ENCODE data around the gene RIGI.
A peak's percentile ranks its signal among the peaks of the same experiment; 100 is the strongest.
"Not testable (repeated sequence)": the region's sequence is repeated elsewhere in the genome, so short reads cannot be mapped to it uniquely, and the experiment has no call there.

RIGI gene

DNA sequence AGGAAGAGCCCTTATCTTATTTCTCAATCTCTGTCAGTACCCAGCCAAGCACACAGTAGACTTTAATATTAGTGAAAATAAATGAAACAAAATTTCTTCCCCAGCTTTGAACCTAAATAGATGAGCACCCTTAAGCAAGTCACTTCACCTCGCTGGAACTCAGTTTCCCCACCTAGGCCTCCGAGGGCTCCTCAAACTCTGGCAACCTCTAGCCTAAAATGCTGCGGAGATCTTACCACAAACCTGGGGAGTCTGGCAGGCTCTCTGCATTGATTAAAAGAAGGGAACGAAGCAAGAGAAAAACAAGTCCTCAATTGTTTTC is 326 bp downstream of the RIGI start:
- no peak for DNase-seq

DNA sequence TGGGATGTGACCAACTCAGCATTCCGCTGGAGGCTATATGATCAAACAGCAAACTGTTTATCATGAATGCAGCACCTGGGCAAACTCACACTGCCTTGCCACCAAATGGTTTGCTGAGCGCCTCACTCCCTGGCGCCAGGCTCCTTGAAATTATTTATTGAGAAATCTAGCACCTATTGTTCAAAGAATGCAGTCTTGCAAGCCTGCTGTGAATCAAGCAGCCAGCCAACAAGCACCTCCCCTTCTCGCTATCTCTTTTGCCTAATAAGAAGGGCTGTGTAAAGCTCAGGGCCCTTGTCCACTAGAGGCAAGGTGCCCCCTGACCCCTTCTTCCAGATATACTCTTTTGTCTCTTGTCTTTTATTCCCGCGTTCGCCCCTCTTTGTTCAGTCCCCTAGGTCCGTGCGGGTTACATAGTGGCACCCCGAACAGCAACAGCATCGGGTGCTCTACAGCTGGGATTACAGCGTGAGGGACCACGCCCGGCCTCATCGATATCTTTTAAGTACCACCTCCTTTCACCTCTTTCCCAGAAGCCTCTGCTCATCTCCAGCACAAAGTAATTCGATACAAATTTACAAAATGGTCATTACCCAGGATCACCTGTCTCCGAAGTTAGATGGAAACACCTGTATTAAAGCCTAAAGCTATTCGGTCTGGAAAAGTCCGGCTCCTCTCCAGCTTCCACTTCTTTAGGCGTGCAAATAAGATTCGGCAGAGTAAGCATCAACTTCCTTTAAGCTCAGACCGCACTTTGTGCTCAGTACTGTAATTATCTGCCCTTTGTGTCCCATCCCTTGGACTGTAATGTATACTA is 896 bp downstream of the RIGI start:
- DNase-seq = peak; percentile 26

DNA sequence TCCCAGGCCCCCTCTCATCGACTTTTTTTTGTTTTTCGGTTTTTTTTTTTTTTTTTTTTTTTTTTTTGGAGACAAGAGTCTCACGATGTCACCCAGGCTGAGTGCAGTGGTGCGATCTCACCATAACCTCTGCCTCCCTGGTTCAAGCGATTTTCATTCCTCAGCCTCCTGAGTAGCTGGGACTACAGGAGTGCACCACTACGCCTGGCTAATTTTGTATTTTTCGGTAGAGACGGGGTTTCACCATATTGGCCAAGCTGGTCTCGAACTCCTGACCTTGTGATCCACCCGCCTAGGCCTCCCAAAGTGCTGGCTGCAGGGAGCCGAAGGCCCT is 1.5 kb downstream of the RIGI start:
- DNase-seq = not testable (repeated sequence)

DNA sequence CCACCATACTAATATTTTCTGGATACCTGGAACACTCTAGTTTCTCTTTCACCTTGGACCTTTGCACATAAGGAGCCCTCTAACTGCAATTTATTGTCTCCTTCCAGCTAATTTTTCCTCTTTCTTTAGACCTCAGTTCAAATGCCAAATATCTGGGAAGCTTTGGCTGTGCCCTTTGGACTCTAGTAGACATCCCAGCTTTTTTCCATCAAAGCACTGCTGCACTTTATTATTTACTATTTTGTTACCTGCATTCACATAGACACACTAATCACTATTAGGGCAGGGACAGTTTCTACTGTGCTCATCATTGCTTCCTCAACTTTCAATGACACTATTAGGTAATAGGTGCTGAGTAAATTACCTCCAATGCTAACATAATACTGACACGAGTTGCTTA is 2.1 kb downstream of the RIGI start:
- no peak for DNase-seq

DNA sequence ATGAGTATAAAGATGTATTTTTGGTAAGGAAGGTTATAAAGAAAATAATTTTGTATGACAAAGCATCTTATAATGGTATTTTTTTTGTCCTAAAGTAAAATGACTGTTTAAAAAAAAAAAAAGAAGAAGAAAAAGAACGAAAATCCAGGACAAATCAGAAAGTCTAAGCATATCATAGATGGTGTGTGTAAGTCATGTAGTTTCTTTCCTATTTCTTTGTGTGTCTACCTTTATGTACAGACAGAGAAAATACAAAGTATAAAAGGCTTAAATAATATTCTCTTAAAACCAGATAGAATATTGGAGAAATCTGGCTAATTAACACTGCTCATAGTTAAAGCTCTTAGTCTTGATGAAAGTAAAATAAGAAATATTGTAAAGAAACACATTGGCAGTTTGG is 7.7 kb downstream of the RIGI start:
- DNase-seq = no peak

DNA sequence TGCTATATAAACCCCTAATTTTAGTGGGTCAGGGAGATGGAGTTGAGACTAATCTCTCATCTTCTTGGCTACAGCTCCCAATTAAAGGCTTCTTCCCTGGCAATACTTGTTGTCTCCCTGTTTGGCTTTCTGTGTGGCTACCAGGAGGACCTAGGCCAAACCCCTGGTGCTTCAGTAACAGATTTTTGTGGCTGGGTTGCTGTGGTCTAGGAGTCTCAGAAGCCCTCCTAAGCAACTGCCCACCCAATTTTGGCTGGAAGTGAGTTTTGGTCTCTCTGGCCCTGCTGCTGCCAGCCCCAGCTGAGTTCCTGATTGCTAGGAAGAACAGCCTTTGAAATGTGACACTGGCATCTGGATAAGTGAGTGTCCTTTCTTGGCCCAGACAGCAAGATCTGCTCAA is 9.8 kb downstream of the RIGI start:
- DNase-seq = no peak

DNA sequence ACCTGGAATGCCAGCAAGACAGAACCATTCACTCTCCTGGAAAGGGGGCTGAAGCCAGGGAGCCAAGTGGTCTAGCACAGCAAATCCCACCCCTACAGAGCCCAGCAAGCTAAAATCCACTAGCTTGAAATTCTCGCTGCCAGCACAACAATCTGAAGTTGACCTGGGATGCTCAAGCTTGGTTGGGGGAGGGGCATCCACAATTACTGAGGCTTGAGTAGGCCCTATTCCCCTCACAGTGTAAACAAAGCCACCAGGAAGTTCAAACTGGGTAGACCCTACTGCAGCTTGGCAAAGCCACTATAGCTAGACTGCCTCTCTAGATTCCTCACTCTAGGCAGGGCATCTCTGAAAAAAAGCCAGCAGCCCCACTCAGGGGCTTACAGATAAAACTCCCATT is 17.3 kb downstream of the RIGI start:
- DNase-seq = peak; percentile 33

DNA sequence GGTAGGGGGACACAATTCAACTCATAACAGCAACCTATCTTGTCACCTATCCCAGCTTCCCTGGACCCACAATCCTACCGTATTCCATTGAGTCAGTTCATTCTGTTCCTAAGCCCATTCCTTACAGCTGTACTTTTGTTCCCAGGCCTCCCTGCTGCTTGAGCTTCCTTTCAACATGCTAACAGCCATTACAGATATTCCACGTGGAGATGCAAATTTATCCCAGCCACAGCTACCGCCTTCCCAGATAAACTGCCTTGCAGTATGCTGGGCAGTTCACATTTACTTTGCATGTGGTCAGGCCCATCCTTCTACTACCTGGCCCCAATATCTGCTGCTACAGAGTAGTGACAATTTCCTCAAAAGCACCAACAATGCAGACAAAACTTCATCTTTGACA is 23.0 kb downstream of the RIGI start:
- no peak for DNase-seq

DNA sequence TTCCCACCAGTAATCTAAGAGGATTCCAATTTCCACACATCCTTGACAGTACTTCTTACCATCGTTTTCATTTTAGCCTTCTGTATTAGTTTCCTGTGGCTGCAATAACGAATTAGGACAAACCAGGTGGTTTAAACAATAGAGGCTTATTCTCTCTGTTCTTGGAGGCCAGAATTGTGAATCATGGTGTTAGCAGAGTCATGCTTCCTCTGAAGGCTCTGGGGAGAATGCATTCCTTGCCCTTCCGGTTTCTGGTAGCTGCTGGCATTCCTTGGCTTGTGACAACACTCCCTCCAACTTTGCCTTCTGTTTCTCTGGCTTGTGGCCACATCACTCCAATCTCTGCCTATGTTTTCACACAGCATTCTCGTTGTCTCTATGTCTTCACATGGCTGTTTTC is 23.5 kb downstream of the RIGI start:
- no peak for DNase-seq

DNA sequence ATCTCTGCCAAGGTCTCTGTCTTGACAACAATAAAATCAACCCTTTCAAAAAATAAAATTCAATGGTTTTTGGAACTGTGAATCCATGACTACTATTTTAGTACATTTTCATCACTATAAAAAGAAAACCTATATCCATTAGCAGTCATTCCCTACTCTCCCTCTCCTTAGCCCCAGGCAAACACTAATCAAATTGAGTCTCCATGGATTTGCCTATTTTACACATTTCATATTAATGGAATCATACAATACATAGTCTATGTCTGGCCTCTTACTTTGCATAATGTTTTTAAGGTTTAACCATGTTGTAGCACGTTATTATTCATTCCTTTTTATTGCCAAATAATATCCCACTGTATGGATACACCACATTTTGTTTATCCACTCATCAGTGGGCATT is 24.1 kb downstream of the RIGI start:
- no peak for DNase-seq

DNA sequence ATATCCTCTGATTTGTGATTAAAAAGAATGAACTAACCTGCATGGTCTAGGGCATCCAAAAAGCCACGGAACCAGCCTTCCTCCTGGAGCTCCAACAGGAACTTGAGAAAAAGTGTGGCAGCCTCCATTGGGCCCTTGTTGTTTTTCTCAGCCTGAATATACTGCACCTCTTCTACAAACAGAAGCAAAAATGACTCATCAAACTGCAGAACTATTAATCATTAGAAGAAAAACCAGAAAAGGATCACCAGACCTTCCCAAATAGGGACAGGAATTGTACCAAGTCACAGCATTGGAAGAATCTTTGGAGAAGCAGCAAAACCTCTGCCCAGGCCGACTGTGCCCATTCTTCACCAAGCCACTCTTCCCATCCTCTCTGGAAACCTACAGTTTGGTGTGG is 25.2 kb downstream of the RIGI start:
- DNase-seq = no peak

DNA sequence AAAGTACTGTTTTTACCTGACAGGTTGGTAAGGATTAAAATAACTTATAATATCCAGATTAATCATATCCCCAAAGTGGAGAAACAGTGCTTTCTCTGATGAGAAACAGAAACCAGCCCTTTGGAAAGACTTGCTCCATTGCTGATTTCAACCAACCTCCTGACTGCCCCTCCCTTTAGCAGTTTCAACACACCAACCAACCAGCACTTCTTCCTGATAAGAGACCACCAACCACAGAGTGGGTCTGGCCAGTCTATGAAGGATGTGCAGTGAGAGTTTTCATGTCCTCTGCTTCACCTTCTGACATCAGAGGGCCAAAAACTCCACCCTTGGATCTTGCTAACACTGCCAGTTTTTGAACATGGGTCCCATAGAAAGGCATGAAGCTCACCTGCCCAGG is 28.1 kb downstream of the RIGI start:
- DNase-seq = no peak

DNA sequence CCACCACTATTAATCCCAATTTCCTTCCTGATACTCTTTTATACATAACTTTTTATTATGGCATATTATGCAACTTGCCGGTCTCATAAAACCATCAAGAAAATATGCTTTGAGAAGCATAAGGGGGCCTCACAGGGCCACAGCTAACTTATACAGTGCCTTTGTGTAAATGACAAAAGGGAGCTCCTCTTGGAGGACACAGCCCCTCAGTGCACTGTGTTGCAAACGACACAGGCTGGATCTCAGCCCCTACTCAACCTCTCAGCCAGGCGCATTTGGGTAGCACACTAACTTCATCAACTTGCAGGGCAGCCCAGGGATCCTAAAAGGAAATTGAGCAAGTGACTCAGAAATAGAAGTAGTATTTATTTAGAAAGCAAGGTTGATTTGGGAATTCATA is 35.4 kb downstream of the RIGI start:
- no peak for DNase-seq

DNA sequence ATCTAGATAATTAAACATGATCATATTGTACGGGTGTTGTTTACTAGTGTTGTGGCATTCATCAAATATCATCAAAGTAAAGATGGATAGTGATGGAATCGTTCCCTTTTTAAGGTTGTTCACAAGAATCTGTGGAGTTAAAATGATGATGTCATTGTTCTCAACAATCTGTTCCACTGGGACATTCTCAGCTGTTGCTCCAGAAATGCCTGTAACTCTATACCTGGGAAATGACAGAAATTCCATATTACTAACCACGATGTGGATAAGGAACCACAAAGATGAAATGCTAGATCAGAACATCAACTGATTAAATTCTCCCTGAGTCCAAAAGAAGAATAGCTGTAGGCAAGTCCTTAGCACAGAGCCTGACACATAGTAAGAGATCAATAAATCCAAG is 38.0 kb downstream of the RIGI start:
- DNase-seq = no peak

DNA sequence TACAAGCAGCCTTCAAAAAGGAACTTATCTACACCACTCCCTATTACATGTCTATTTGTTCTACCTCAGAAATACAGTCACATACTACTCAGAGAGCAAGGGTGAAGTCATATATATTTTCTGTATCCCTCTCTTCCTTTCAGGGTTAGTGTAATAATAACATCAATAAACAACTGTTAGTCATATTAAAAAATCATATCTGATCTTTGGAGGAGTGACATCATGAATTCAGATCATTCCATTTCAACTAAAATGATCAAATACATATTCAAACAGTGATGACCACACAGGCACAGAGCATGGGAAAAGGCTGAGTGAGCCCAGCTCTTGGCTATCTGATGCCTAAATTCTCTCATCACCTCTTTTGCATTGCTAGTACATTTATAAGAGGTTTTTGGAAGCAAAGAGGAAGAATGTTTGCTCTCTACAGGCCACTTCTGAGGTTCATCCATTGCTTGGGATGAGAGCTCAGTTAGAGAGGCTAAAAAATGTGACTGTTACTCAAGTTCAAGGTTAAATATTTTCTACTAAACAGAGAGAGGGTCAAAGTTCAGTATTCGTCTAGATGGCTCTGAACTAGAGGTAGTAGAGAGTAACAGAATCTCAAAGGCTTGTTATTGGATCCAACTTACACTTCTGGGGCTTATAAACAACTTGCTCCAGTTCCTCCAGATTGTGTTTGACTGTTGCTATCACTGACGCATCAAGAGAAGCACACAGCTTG is 39.0 kb downstream of the RIGI start:
- no peak for DNase-seq

DNA sequence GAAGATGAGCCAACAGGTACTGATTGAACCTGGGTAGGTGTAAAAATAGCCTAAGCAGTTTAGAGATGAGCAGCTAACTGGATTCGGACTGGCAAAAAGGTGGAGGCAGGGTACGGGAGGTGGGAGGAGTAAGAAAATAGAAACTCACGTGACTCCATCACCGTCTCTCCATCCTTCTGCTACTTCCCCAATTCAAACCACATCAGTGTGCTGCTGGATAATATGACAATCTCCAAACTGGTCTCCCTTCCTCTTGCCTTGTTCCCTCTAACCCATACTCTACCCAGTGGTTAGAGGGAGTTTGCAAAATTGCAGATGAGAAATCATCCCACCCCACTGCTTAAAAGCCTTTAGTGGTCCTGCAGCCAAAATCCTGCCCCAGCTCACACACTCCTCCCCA is 42.7 kb downstream of the RIGI start:
- no peak for DNase-seq

Data from DMS153 (cell line).